Mucosa of stomach (tissue), 1 donor: Measurements from ENCODE around the gene GMCL2.
A peak's percentile ranks its signal among the peaks of the same experiment; 100 is the strongest.

Experiments
- H3K27me3 ChIP-seq: one replicate; pipeline ENCODE4 v1.7.0; 2013; ENCODE audit warnings: mild to moderate bottlenecking, low read length; ENCODE audit not compliant: control insufficient read depth, insufficient read depth
- H3K36me3 ChIP-seq: one replicate; pipeline ENCODE4 v1.7.0; 2013; ENCODE audit warnings: low read length; ENCODE audit not compliant: control insufficient read depth, insufficient read depth
- H3K4me1 ChIP-seq: one replicate; pipeline ENCODE4 v1.7.0; 2013; ENCODE audit warnings: mild to moderate bottlenecking, low read length; ENCODE audit not compliant: control insufficient read depth, insufficient read depth
- H3K4me3 ChIP-seq: one replicate; pipeline ENCODE4 v1.7.0; 2013; ENCODE audit warnings: low read length
- H3K9ac ChIP-seq: one replicate; pipeline ENCODE4 v1.7.0; 2013; ENCODE audit warnings: mild to moderate bottlenecking, low read length, moderate library complexity
- H3K9me3 ChIP-seq: one replicate; pipeline ENCODE4 v1.7.0; 2013; ENCODE audit warnings: mild to moderate bottlenecking, low read length, moderate library complexity; ENCODE audit not compliant: control insufficient read depth
- donor health status: Pancreatic carcinoma.

Gene GMCL2, protein sequence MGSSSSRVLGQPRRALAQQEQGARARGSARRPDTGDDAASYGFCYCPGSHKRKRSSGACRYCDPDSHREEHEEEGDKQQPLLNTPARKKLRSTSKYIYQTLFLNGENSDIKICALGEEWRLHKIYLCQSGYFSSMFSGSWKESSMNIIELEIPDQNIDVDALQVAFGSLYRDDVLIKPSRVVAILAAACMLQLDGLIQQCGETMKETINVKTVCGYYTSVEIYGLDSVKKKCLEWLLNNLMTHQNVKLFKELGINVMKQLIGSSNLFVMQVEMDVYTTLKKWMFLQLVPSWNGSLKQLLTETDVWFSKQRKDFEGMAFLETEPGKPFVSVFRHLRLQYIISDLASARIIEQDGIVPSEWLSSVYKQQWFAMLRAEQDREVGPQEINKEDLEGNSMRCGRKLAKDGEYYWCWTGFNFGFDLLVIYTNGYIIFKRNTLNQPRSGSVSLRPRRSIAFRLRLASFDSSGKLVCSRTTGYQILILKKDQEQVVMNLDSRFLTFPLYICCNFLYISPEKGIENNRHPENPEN

GRCh38 chr5:178187014-178187413 is at the start of gene GMCL2:
Gene GMCL2 (minus strand): TSS chr5:178187371. CDS start chr5:178187299, 72 bp downstream.
- H3K9ac ChIP-seq: no peak within 1 kb of the TSS
- no peaks in the 10 kb centered on the region for H3K4me1 ChIP-seq
- H3K4me3 ChIP-seq: no peak within 1 kb of the TSS
- no peaks in the 10 kb centered on the region for H3K9me3 ChIP-seq
- H3K27me3 ChIP-seq: no peaks in the 10 kb centered on the region
- no peaks in the 10 kb centered on the region for H3K36me3 ChIP-seq

DNA sequence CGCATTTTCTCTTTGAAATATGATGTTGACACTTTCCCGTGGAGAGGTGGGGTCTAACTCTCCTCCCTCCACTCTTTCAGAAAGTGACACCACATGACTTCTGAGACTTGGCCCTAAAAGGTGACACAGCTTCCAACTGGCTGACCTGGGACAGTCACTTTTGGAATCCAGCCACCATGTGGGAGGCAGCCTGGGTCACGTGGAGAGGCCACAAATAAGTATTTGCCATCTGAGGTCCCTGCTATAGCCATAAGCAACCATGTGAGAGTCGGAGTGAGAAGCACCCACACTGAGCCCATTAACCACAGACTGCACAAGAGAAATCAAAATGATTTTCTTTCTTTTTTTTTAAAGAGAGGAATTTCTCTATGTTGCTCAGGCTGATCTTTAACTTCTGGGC is 49.5 kb upstream of the GMCL2 start:
- Histone ChIP-seq H3K4me1 (peaks cover 28% of the 10 kb centered on the region), H3K9ac (no peak overlapping the region), H3K36me3 (no peaks in the 10 kb centered on the region)

DNA sequence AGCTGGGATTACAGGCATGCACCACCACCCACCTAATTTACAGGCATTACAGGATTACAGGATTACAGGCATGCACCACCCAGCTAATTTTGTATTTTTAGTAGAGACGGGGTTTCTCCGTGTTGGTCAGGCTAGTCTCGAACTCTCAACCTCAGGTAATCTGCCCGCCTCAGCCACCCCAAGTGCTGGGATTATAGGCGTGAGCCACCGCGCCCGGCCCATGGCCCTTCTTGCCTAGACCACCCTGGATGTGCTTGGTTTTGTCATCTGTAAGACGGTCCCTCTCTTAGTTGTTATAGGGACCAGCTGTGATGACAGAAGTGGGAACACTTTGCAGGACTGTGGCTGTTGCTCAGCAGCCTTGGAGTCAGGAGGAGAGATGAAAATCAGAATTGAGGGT is 49.0 kb upstream of the GMCL2 start:
- H3K27me3 ChIP-seq: no peaks in the 10 kb centered on the region
- H3K9me3 ChIP-seq: no peaks in the 10 kb centered on the region
- no peak overlapping the region for H3K9ac ChIP-seq
- H3K4me3 ChIP-seq: no peak overlapping the region
- H3K36me3 ChIP-seq: no peaks in the 10 kb centered on the region
- peaks cover 34% of the 10 kb centered on the region for H3K4me1 ChIP-seq

More for the DNA sequence above, 49.5 kb upstream of the GMCL2 start:
- Histone ChIP-seq H3K9me3 (no peaks in the 10 kb centered on the region), H3K27me3 (no peaks in the 10 kb centered on the region), H3K4me3 (no peak overlapping the region)

DNA sequence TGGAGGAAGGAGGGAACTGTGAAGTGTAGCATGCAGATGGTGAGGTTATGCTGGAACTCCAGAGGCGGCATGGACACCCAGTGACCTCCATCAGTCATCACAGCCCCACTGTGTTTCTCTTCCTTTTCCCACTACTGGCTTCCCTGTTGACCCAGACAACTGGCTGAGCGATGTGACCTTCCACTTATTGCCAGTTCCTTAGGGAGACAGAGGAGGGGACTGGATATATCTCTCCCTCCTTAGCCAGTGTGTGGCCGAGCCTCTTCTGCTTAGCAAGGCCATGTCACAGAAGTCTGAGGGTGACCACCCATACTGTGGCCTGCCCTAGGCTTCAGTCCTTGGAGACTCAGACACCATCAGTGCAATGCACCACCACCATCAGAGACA is 48.4 kb upstream of the GMCL2 start:
- Histone ChIP-seq H3K4me1 (peaks cover 39% of the 10 kb centered on the region), H3K9me3 (no peaks in the 10 kb centered on the region), H3K4me3 (no peak overlapping the region), H3K27me3 (no peaks in the 10 kb centered on the region), H3K9ac (no peak overlapping the region), H3K36me3 (peaks cover under 1% of the 10 kb centered on the region)

GRCh38 chr5:178234750-178235587 is 47.8 kb upstream of the GMCL2 start:
- Histone ChIP-seq H3K27me3 (no peaks in the 10 kb centered on the region), H3K9me3 (no peaks in the 10 kb centered on the region), H3K36me3 (peaks cover 6% of the 10 kb centered on the region), H3K4me1 (peaks cover 46% of the 10 kb centered on the region), H3K4me3 (no peak overlapping the region), H3K9ac (no peak overlapping the region)

DNA sequence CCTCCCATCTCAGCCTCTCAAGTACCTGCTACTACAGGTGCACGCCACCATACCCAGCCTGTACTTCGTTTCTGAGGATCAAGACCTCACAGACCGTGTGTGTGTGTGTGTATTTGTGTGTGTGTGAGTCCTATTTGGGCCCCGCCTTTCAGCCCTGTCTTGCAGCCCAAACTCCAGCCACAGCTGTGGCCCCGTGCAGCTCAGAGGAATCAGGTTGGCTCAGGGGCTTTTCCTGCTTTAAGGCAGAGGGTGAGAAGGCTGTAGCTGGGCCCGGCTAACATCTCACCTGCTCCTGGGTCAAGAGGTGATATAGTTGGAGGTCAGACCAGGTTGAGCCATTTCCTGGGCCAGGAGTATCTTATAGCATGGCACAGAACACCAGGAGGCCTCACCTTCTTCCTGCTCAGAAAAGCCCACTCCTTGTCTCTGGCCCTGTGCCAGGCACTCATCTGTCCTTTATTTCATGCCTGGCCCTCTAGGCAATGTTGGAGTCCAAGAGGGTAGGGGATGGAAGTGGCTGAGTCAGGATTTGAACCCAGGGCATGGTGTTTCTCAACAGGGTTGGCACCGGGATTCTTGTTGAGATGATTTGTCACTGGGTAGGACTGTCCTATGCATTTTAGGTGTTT is 47.1 kb upstream of the GMCL2 start:
- peaks cover 12% of the 10 kb centered on the region for H3K36me3 ChIP-seq
- no peak overlapping the region for H3K9ac ChIP-seq
- peaks cover 48% of the 10 kb centered on the region for H3K4me1 ChIP-seq
- no peaks in the 10 kb centered on the region for H3K27me3 ChIP-seq
- no peaks in the 10 kb centered on the region for H3K9me3 ChIP-seq
- no peak overlapping the region for H3K4me3 ChIP-seq

- H3K27me3 ChIP-seq: no peaks in the 10 kb centered on the region
- peaks cover 13% of the 10 kb centered on the region for H3K36me3 ChIP-seq
- peak overlapping the region; percentile 89 for H3K9ac ChIP-seq
- no peaks in the 10 kb centered on the region for H3K9me3 ChIP-seq
- H3K4me1 ChIP-seq: peaks cover 43% of the 10 kb centered on the region
- H3K4me3 ChIP-seq: no peak overlapping the region
Measured at GRCh38 chr5:178232920-178233429, 45.8 kb upstream of the GMCL2 start.

GRCh38 chr5:178232124-178232919 is 45.2 kb upstream of the GMCL2 start, which contains the start of gene PHYKPL:
Gene PHYKPL (minus strand): TSS chr5:178232802. CDS start chr5:178232550, 252 bp downstream.
- Histone ChIP-seq H3K4me3 (peak within 1 kb of the TSS; percentile 83), H3K9ac (peak within 1 kb of the TSS; percentile 89), H3K9me3 (no peaks in the 10 kb centered on the region), H3K27me3 (no peaks in the 10 kb centered on the region), H3K36me3 (peaks cover 13% of the 10 kb centered on the region), H3K4me1 (peaks cover 36% of the 10 kb centered on the region)

DNA sequence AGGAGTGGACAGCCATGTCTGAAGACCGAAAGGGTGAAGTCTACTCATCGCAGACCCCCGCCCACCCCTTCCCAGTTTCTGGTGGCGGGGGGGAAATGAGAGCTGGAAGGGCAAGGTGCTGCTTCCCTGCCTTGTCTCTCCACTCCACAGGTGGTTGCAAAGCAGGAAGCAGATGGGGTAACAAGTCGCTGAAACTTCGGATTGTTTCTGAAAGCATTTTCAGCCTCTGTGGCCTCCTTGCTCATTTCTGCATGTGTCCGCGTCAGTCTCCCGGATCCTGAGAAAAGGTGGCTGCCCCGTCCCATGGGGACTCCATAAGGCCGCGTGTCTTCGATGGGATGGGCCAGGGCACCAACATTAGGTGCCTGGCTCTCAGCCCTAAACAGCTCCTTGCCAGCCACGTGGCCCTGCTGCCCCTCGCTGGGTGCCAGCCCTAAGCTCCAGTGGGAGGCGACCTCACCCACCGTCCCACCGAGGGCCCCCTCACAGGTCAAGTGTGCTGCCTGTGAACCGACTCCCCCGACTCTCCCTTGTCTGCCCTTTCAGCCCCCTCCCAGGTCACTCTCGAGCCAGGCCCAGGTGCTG is 44.5 kb upstream of the GMCL2 start:
- H3K9ac ChIP-seq: peak overlapping the region; percentile 89
- H3K36me3 ChIP-seq: peaks cover 13% of the 10 kb centered on the region
- peaks cover 29% of the 10 kb centered on the region for H3K4me1 ChIP-seq

DNA sequence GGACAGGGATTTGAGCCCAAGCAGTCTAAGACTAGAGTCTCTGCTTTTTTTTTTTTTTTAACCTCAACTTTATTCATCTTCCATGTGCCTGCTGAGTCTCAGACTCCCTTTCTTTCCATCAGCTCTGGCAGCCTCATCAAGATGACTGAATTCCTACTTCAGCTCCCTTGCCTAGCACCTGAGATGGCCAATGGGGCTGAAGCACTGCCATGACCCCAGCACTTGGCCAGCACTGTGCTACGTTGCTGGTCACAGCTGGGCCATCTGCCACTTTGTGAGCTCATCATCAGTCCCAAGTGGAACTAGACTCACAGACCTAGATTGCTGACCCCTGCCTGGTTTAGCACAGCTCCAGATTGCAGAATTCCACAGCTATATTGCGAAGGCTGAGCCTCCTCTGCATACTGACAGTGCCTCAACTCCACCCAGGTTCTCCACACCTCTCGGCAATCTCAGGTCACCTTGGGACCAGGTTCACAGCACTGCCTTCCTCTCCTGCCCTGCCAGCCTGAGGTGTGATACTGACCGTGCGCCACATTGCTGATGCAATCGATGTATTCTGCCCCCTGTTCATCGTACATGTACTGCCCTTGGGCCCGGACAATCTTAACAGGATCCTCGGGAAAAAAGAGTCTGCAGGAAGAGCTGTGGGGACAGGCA is 43.8 kb upstream of the GMCL2 start:
- Histone ChIP-seq H3K9ac (peak overlapping the region; percentile 89), H3K4me1 (peaks cover 26% of the 10 kb centered on the region), H3K9me3 (no peaks in the 10 kb centered on the region), H3K27me3 (no peaks in the 10 kb centered on the region), H3K4me3 (peak overlapping the region; percentile 83), H3K36me3 (peaks cover 13% of the 10 kb centered on the region)

More for the DNA sequence above, 44.5 kb upstream of the GMCL2 start:
- peak overlapping the region; percentile 83 for H3K4me3 ChIP-seq
- no peaks in the 10 kb centered on the region for H3K9me3 ChIP-seq
- no peaks in the 10 kb centered on the region for H3K27me3 ChIP-seq
